ENCODE results near the gene PSMD2.
A peak's percentile ranks its signal among the peaks of the same experiment; 100 is the strongest.

PSMD2 gene

GRCh38 chr3:184316792-184317191, 17.8 kb downstream of the PSMD2 start:
- no peak for DNase-seq (ENCODE audit: low read depth in 2 of 2)

GRCh38 chr3:184317201-184317600, 18.2 kb downstream of the PSMD2 start:
- DNase-seq (ENCODE audit: low read depth in 2 of 2), result no peak

GRCh38 chr3:184320104-184320445, 21.0 kb downstream of the PSMD2 start:
- peak in 1 of 2 donors; percentile 41 for DNase-seq (ENCODE audit: low read depth in 2 of 2)

GRCh38 chr3:184321666-184322065, 22.6 kb downstream of the PSMD2 start:
- no peak for DNase-seq (ENCODE audit: low read depth in 2 of 2)

GRCh38 chr3:184322731-184323487, 23.9 kb downstream of the PSMD2 start:
- DNase-seq (ENCODE audit: low read depth in 2 of 2), result no peak

GRCh38 chr3:184323696-184324095, 24.7 kb downstream of the PSMD2 start:
- DNase-seq (ENCODE audit: low read depth in 2 of 2), result no peak

GRCh38 chr3:184325269-184325668, 26.2 kb downstream of the PSMD2 start:
- DNase-seq (ENCODE audit: low read depth in 2 of 2), result no peak

- DNase-seq (ENCODE audit: low read depth in 2 of 2), result peak in 1 of 2 donors; percentile 33
These were observed 26.8 kb downstream of the PSMD2 start for GRCh38 chr3:184325715-184326369.

GRCh38 chr3:184327171-184327570, 28.1 kb downstream of the PSMD2 start:
- DNase-seq (ENCODE audit: low read depth in 2 of 2), result no peak

- no peak for DNase-seq (ENCODE audit: low read depth in 2 of 2)
These were observed 29.5 kb downstream of the PSMD2 start for GRCh38 chr3:184328516-184328915.

GRCh38 chr3:184332370-184333090, 33.5 kb downstream of the PSMD2 start:
- DNase-seq (ENCODE audit: low read depth in 2 of 2), result no peak

- no peak for DNase-seq (ENCODE audit: low read depth in 2 of 2)
These were observed 34.1 kb downstream of the PSMD2 start for GRCh38 chr3:184333190-184333589.

- DNase-seq (ENCODE audit: low read depth in 2 of 2), result no peak
These were observed 34.7 kb downstream of the PSMD2 start for GRCh38 chr3:184333700-184334099.

GRCh38 chr3:184334470-184335158, 35.6 kb downstream of the PSMD2 start:
- peak in 1 of 2 donors; percentile 31 for DNase-seq (ENCODE audit: low read depth in 2 of 2)

- DNase-seq (ENCODE audit: low read depth in 2 of 2), result no peak
These were observed 36.2 kb downstream of the PSMD2 start for GRCh38 chr3:184335291-184335660.

- peak; percentile 71 to 75 for DNase-seq (ENCODE audit: low read depth in 2 of 2)
These were observed 36.9 kb downstream of the PSMD2 start for GRCh38 chr3:184335661-184336546.

- DNase-seq (ENCODE audit: low read depth in 2 of 2), result no peak
These were observed 37.7 kb downstream of the PSMD2 start for GRCh38 chr3:184336547-184337398.

- DNase-seq (ENCODE audit: low read depth in 2 of 2), result no peak
These were observed 38.3 kb downstream of the PSMD2 start, which contains the start of gene FAM131A for GRCh38 chr3:184337399-184337714. Gene FAM131A, plus strand, starts transcription at chr3:184337600. Its CDS starts 31 bp downstream, at chr3:184337631.

GRCh38 chr3:184337981-184338380, 38.9 kb downstream of the PSMD2 start:
- no peak for DNase-seq (ENCODE audit: low read depth in 2 of 2)

GRCh38 chr3:184338511-184338945, 39.5 kb downstream of the PSMD2 start:
- DNase-seq (ENCODE audit: low read depth in 2 of 2), result no peak

All from stimulated activated CD8-positive, alpha-beta memory T cell treated with anti-CD3 and anti-CD28 coated beads, Interleukin-15, amount 100 ng/mL, for 4 hours (primary cell).